ENCODE measurements around the gene APOBEC3G.

GRCh38 chr22:39132871-39133524, 55.9 kb downstream of the APOBEC3G start:
- TF ChIP-seq POLR2A (IDR thresholded peaks at IDR 0.05; ENCODE audit: low read depth, low read length) (no peak), POLR2AphosphoS5 (IDR thresholded peaks at IDR 0.05; ENCODE audit: low read depth, low read length) (no peak)
